Peyer's patch (tissue), 4 donors: ENCODE data around the gene IGF1R.

Experiments used
- CTCF ChIP-seq, 6 experiments: fragments of 450-650 bp in 4 of 6; fragments of 200-600 bp in 2 of 6; sonication (generic) in 1 of 6; IDR thresholded peaks; one replicate each; pipeline ENCODE4 v1.5.1; 2017 to 2019; ENCODE audit warnings: antibody characterized with exemption in 6 of 6, mild to moderate bottlenecking in 3 of 6, moderate library complexity in 1 of 6
- POLR2A ChIP-seq, 2 donors: fragments of 450-650 bp; IDR thresholded peaks; one replicate each; pipeline ENCODE4 v1.5.1; 2017; ENCODE audit warnings: antibody characterized with exemption in 2 of 2, mild to moderate bottlenecking in 2 of 2, moderate library complexity in 2 of 2

GRCh38 chr15:98649472-98650416 lies 1.4 kb downstream of the IGF1R start:
- TF ChIP-seq CTCF (IDR thresholded peaks at IDR 0.05) = peak in 3 of 6 experiments; percentile 14 to 35 (median 32)
- no peak for TF ChIP-seq POLR2A (IDR thresholded peaks at IDR 0.05)
